ENCODE results near the gene PAQR4.

PAQR4 gene

DNA sequence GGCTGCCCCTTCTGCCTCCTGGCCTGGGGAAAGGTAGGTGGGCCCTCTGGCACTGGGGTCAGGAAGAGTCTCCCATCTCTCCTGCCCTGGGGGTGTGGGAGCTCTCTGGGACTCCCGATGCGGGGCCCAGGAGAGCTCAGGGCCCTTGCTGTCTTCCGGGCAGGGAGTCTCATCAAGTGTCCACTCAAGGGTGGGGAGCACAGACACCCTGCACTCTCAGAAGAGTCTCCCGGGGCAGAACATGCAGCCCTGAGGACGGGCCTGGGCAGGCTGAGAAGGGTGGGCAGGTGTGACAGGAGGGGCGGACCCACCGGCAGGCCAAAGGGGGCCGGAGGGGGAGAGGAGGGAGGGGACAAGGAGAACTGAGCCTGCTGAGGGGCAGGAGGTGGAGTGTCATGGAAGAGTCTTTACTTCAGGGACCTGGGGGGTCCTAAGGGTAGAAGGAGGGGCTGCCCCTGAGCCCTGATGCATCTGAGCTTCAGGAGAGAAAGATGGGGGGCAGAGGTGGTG, 19.5 kb downstream of the PAQR4 start:
- TF ChIP-seq, protein P1, sequence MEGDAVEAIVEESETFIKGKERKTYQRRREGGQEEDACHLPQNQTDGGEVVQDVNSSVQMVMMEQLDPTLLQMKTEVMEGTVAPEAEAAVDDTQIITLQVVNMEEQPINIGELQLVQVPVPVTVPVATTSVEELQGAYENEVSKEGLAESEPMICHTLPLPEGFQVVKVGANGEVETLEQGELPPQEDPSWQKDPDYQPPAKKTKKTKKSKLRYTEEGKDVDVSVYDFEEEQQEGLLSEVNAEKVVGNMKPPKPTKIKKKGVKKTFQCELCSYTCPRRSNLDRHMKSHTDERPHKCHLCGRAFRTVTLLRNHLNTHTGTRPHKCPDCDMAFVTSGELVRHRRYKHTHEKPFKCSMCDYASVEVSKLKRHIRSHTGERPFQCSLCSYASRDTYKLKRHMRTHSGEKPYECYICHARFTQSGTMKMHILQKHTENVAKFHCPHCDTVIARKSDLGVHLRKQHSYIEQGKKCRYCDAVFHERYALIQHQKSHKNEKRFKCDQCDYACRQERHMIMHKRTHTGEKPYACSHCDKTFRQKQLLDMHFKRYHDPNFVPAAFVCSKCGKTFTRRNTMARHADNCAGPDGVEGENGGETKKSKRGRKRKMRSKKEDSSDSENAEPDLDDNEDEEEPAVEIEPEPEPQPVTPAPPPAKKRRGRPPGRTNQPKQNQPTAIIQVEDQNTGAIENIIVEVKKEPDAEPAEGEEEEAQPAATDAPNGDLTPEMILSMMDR (IDR thresholded peaks at IDR 0.05; ENCODE audit: low read depth, low read length): no peak
- TF ChIP-seq MAX (IDR thresholded peaks at IDR 0.05; ENCODE audit: low read depth, low read length) (no peak), POLR2A (IDR thresholded peaks at IDR 0.05; ENCODE audit: extremely low read depth, insufficient read length) (no peak), MYC (IDR thresholded peaks at IDR 0.05; ENCODE audit: low read depth, low read length) (no peak)
- H3K4me3 ChIP-seq (ENCODE audit: low read depth, low read length): no peak overlapping the region
- DNase-seq (ENCODE audit: low read depth): no peak

- H3K4me3 ChIP-seq (ENCODE audit: low read depth, low read length): no peak overlapping the region
- TF ChIP-seq MYC (IDR thresholded peaks at IDR 0.05; ENCODE audit: low read depth, low read length) (no peak), MAX (IDR thresholded peaks at IDR 0.05; ENCODE audit: low read depth, low read length) (no peak), POLR2A (IDR thresholded peaks at IDR 0.05; ENCODE audit: extremely low read depth, insufficient read length) (no peak)
- TF ChIP-seq, protein P1 (IDR thresholded peaks at IDR 0.05; ENCODE audit: low read depth, low read length): no peak
- no peak for DNase-seq (ENCODE audit: low read depth)
Observed at GRCh38 chr16:2990891-2991290, 21.7 kb downstream of the PAQR4 start.

DNA sequence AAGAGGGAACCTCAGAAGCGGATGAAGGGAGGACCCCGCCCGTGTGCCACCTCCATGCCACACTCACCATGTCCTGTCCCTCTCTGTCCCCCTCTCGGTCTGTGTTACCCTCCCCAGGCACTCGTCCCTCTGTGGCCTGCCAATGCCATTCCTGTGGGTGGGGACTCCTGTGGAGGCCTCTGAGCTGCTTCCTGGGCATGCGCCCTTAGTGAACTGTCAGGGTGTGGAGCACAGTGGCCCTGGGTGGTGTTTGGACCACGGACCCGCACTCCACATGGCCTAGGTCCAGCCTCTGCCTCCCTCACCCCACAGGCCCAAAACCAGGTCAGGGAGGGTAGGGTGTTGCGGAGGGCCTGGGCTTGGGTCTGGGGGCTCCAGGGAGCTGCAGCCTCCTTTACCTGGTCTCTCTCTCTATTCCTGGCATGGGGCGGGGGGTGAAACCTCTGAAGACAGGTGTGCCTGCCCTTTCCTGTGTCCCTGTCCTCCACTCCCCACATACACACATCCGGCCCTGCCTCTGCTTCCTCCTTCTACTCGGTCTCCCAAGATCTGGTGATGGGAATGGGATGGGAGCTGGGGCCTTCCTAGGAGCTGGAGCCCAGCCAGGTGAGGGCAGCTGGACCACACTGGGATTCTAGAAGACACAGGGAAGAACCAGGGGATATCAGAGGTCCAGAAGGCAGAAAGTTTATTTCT, 22.6 kb downstream of the PAQR4 start:
- DNase-seq (ENCODE audit: low read depth): no peak
- no peak overlapping the region for H3K4me3 ChIP-seq (ENCODE audit: low read depth, low read length)
- TF ChIP-seq POLR2A (IDR thresholded peaks at IDR 0.05; ENCODE audit: extremely low read depth, insufficient read length) (no peak), MYC (IDR thresholded peaks at IDR 0.05; ENCODE audit: low read depth, low read length) (no peak), MAX (IDR thresholded peaks at IDR 0.05; ENCODE audit: low read depth, low read length) (no peak)
- TF ChIP-seq, protein P1 (IDR thresholded peaks at IDR 0.05; ENCODE audit: low read depth, low read length): no peak

- DNase-seq (ENCODE audit: low read depth): no peak
- TF ChIP-seq MAX (IDR thresholded peaks at IDR 0.05; ENCODE audit: low read depth, low read length) (no peak), MYC (IDR thresholded peaks at IDR 0.05; ENCODE audit: low read depth, low read length) (no peak), POLR2A (IDR thresholded peaks at IDR 0.05; ENCODE audit: extremely low read depth, insufficient read length) (no peak)
- TF ChIP-seq, protein P1 (IDR thresholded peaks at IDR 0.05; ENCODE audit: low read depth, low read length): no peak
- H3K4me3 ChIP-seq (ENCODE audit: low read depth, low read length): no peak overlapping the region
Observed at GRCh38 chr16:2992383-2993081, 23.4 kb downstream of the PAQR4 start.

- DNase-seq (ENCODE audit: low read depth): no peak
- H3K4me3 ChIP-seq (ENCODE audit: low read depth, low read length): no peak overlapping the region
- TF ChIP-seq, protein P1 (IDR thresholded peaks at IDR 0.05; ENCODE audit: low read depth, low read length): no peak
- no peak for TF ChIP-seq MAX (IDR thresholded peaks at IDR 0.05; ENCODE audit: low read depth, low read length)
- no peak for TF ChIP-seq POLR2A (IDR thresholded peaks at IDR 0.05; ENCODE audit: extremely low read depth, insufficient read length)
- TF ChIP-seq MYC (IDR thresholded peaks at IDR 0.05; ENCODE audit: low read depth, low read length): no peak
Observed at GRCh38 chr16:2996298-2996697, 27.1 kb downstream of the PAQR4 start.

Measured in NB4 (cell line).